Panc1 (cell line): ENCODE measurements around the gene ETV7.

Experiments used
- POLR2AphosphoS5 ChIP-seq: IDR thresholded peaks from 2 replicates; pipeline ENCODE4 v1.6.1; 2012; ENCODE audit warnings: mild to moderate bottlenecking, low read depth, low read length, moderate library complexity
- SIN3A ChIP-seq: IDR thresholded peaks from 2 replicates; pipeline ENCODE4 v1.6.1; 2012; ENCODE audit warnings: low read depth, mild to moderate bottlenecking, low read length, moderate library complexity, borderline replicate concordance; ENCODE audit not compliant: insufficient read depth
- TF ChIP-seq, protein P1 (sequence below), 2 experiments: IDR thresholded peaks; 2 replicates each; pipeline ENCODE4 v1.6.1; 2011 to 2012; ENCODE audit warnings: low read depth in 2 of 2, control low read depth in 1 of 2, low read length in 1 of 2, mild to moderate bottlenecking in 1 of 2, moderate library complexity in 1 of 2; ENCODE audit not compliant: insufficient read depth in 1 of 2

GRCh38 chr6:36413489-36414480, 26.3 kb upstream of the ETV7 start:
- TF ChIP-seq POLR2AphosphoS5, result no peak
- no peak for TF ChIP-seq SIN3A
- TF ChIP-seq, protein P1, sequence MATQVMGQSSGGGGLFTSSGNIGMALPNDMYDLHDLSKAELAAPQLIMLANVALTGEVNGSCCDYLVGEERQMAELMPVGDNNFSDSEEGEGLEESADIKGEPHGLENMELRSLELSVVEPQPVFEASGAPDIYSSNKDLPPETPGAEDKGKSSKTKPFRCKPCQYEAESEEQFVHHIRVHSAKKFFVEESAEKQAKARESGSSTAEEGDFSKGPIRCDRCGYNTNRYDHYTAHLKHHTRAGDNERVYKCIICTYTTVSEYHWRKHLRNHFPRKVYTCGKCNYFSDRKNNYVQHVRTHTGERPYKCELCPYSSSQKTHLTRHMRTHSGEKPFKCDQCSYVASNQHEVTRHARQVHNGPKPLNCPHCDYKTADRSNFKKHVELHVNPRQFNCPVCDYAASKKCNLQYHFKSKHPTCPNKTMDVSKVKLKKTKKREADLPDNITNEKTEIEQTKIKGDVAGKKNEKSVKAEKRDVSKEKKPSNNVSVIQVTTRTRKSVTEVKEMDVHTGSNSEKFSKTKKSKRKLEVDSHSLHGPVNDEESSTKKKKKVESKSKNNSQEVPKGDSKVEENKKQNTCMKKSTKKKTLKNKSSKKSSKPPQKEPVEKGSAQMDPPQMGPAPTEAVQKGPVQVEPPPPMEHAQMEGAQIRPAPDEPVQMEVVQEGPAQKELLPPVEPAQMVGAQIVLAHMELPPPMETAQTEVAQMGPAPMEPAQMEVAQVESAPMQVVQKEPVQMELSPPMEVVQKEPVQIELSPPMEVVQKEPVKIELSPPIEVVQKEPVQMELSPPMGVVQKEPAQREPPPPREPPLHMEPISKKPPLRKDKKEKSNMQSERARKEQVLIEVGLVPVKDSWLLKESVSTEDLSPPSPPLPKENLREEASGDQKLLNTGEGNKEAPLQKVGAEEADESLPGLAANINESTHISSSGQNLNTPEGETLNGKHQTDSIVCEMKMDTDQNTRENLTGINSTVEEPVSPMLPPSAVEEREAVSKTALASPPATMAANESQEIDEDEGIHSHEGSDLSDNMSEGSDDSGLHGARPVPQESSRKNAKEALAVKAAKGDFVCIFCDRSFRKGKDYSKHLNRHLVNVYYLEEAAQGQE (IDR thresholded peaks at IDR 0.05; ENCODE audit: insufficient read depth in 1 of 2, low read depth in 2 of 2, low read length in 1 of 2), result no peak
